ENCODE results near the gene SHB. TPM values are rescaled to one million over a fixed set of nuclear protein-coding genes. Genes with fewer than 3 reads are reported as not detected.

SHB gene
- total and polyA plus RNA-seq, 2 of the 8 experiments (the other 6 are each of a cell fraction or from before 2014, with no cell fraction given): 4.1 to 12.6 TPM

DNA sequence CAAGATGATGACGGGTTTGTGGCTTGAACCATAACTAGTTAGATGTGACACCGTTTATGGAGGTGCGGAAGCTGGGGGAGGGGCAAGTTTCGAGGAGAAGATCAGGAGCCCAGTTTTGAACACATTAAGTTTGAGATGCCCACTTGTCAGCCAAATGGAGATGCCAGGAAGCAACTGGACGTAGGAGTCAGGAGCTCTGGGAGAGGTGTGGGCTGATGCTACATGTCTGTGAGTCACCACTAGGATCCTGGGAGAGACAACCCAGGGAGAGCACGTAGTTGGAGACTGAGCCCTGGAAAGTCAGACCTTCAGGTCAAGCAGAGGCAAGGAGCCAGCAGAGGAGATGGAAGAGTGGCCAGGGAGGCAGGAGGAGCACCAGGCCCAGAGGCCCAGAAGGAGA is 116.3 kb downstream of the SHB start:
- no peak overlapping the region for H4K91ac ChIP-seq (replicated peaks; ENCODE audit: insufficient read length, low read length)
- H3K14ac ChIP-seq (ENCODE audit: insufficient read length): no peak overlapping the region
- H2AFZ ChIP-seq (ENCODE audit: low read length): no peak overlapping the region
- H3K79me1 ChIP-seq (ENCODE audit: low read depth, low read length): no peaks in the 10 kb centered on the region; the same call in 1 of the 2 replicates
- TF ChIP-seq TAF7 (optimal IDR thresholded peaks at IDR 0.05; ENCODE audit: borderline replicate concordance, low read depth, low read length) (no peak), RNF2 (IDR thresholded peaks at IDR 0.05; ENCODE audit: borderline replicate concordance, low read depth, low read length, missing control alignments, poor library complexity, severe bottlenecking) (no peak)
- 96% methylated on average over 6 of the region's 6 CpGs; no CpG with 5 or more reads in 1 of the 2 experiments for WGBS, 2 experiments (ENCODE audit: extremely low coverage in 1 of 2, insufficient coverage in 1 of 2, insufficient read length in 1 of 2, insufficient replicate concordance in 2 of 2, low coverage in 1 of 2, low lambda C conversion rate in 2 of 2, missing lambda C conversion rate in 1 of 2)
- no peak overlapping the region for H4K8ac ChIP-seq (ENCODE audit: extremely low read depth, insufficient read depth, low read length)
- POLR2A ChIA-PET (ENCODE audit: partially characterized antibody): no interaction called here
- DNase-seq (ENCODE audit: low read depth in 1 of 2, low spot score in 2 of 2) (no peak), FAIRE-seq (no peak)
- no peak overlapping the region for H3K27ac ChIP-seq (ENCODE audit: low read depth, low read length)
- no peaks in the 10 kb centered on the region for H3K27me3 ChIP-seq (replicated peaks in 1 of 4; ENCODE audit: control insufficient read depth in 3 of 4, extremely low read depth in 1 of 4, insufficient read depth in 3 of 4, low read length in 3 of 4)
- no peak overlapping the region for H2BK5ac ChIP-seq (ENCODE audit: low read depth, low read length)
- no peaks in the 10 kb centered on the region for H3K79me2 ChIP-seq (ENCODE audit: control insufficient read depth in 1 of 2, insufficient read depth in 2 of 2, low read length in 2 of 2)
- CTCF ChIA-PET (ENCODE audit: partially characterized antibody): interaction anchor here (1.0 to 3.4 kb wide), 2 partner anchors 10 to 37 kb away, joined by 3 to 13 read pairs; no protein-coding TSS in a partner anchor
- H3K23me2 ChIP-seq (ENCODE audit: low read depth, low read length): no peaks in the 10 kb centered on the region
- H4K20me1 ChIP-seq (replicated peaks in 1 of 2; ENCODE audit: control insufficient read depth in 1 of 2, insufficient read depth in 2 of 2, low read length in 2 of 2): peaks cover 0 to 6% of the 10 kb centered on the region in 2 experiments
- H3K4me1 ChIP-seq (replicated peaks in 1 of 4; ENCODE audit: control insufficient read depth in 3 of 4, insufficient read depth in 4 of 4, low read length in 3 of 4): no peaks in the 10 kb centered on the region
- H2AK5ac ChIP-seq (ENCODE audit: low read depth, low read length): 0 out of 2 replicates have a peak overlapping the region, but pooled peaks have one; percentile 39
- no peak overlapping the region for H2BK120ac ChIP-seq (replicated peaks; ENCODE audit: low read depth, low read length)
- no peak overlapping the region for H3K9ac ChIP-seq (replicated peaks in 1 of 4; ENCODE audit: extremely low read depth in 1 of 4, low read depth in 3 of 4, low read length in 3 of 4)
- no peak overlapping the region for H3K18ac ChIP-seq (ENCODE audit: extremely low read depth, low read length)
- no peak overlapping the region for H2BK15ac ChIP-seq (ENCODE audit: low read length)
- H3K4me3 ChIP-seq (ENCODE audit: extremely low read depth in 1 of 4, insufficient read depth in 2 of 4, low read depth in 3 of 4, low read length in 4 of 4): no peak overlapping the region
- no peak overlapping the region for H2BK20ac ChIP-seq (ENCODE audit: low read length)
- H3K23ac ChIP-seq (ENCODE audit: insufficient read length): no peak overlapping the region
- no peak overlapping the region for H3K4ac ChIP-seq (replicated peaks; ENCODE audit: insufficient read length, low read depth, low read length)
- no peak overlapping the region for H3K4me2 ChIP-seq (ENCODE audit: insufficient read depth in 1 of 2, low read depth in 2 of 2, low read length in 2 of 2)
- H2BK12ac ChIP-seq (ENCODE audit: low read depth, low read length): no peak overlapping the region
- H3K36me3 ChIP-seq (ENCODE audit: control insufficient read depth in 2 of 4, insufficient read depth in 4 of 4, low read length in 3 of 4): peaks cover 0 to 20% (median 0%) of the 10 kb centered on the region in 4 experiments; a peak in 4 of 8 replicates
- no peak overlapping the region for H3K56ac ChIP-seq (replicated peaks; ENCODE audit: insufficient read length, low read depth, low read length)
- H4K5ac ChIP-seq (ENCODE audit: insufficient read length, low read depth, low read length): no peak overlapping the region
- no peaks in the 10 kb centered on the region for H3K9me3 ChIP-seq (ENCODE audit: insufficient read depth in 2 of 2, low read depth in 1 of 2, low read length in 1 of 2)
